GM18508 (cell line): ENCODE measurements around the gene GPRC5C.
"Not testable (repeated sequence)": the region's sequence is repeated elsewhere in the genome, so short reads cannot be mapped to it uniquely, and the experiment has no call there.

Experiments used
- ATAC-seq: cut with Tn5 transposase; IDR thresholded peaks from one replicate; pipeline ENCODE4 v1.9.1; 2021; ENCODE audit warnings: moderate number of reproducible peaks; ENCODE audit not compliant: insufficient read depth, unreplicated experiment

GPRC5C gene

GRCh38 chr17:74404789-74405188 is 27.1 kb upstream of the GPRC5C start:
- no peak for ATAC-seq

GRCh38 chr17:74405311-74405710 is 26.6 kb upstream of the GPRC5C start:
- not testable (repeated sequence) for ATAC-seq

- no peak for ATAC-seq
These were observed 24.5 kb upstream of the GPRC5C start for GRCh38 chr17:74407384-74407783.

- ATAC-seq: no peak
These were observed 23.6 kb upstream of the GPRC5C start for GRCh38 chr17:74408262-74408661.

- no peak for ATAC-seq
These were observed 23.1 kb upstream of the GPRC5C start for GRCh38 chr17:74408815-74409214.

- ATAC-seq: no peak
These were observed 21.9 kb upstream of the GPRC5C start for GRCh38 chr17:74410001-74410443.

- ATAC-seq: no peak
These were observed 19.3 kb upstream of the GPRC5C start for GRCh38 chr17:74412581-74412980.

- ATAC-seq: no peak
These were observed 18.4 kb upstream of the GPRC5C start for GRCh38 chr17:74413491-74413890.

- ATAC-seq: no peak
These were observed 17.4 kb upstream of the GPRC5C start for GRCh38 chr17:74414510-74414909.

- ATAC-seq: no peak
These were observed 16.1 kb upstream of the GPRC5C start for GRCh38 chr17:74415608-74416396.

- ATAC-seq: no peak
These were observed 14.5 kb upstream of the GPRC5C start for GRCh38 chr17:74417178-74418045.

- no peak for ATAC-seq
These were observed 11.9 kb upstream of the GPRC5C start for GRCh38 chr17:74419928-74420411.

- ATAC-seq: no peak
These were observed 7.8 kb upstream of the GPRC5C start for GRCh38 chr17:74424117-74424516.

GRCh38 chr17:74424657-74425056 is 7.2 kb upstream of the GPRC5C start:
- ATAC-seq: no peak

GRCh38 chr17:74426551-74427047 is 5.3 kb upstream of the GPRC5C start:
- no peak for ATAC-seq

- ATAC-seq: no peak
These were observed 4.7 kb upstream of the GPRC5C start for GRCh38 chr17:74427048-74427762.

GRCh38 chr17:74427763-74428153 is 4.1 kb upstream of the GPRC5C start:
- no peak for ATAC-seq

- ATAC-seq: no peak
These were observed 2.1 kb upstream of the GPRC5C start for GRCh38 chr17:74429604-74430384.

GRCh38 chr17:74430385-74430705 is 1.5 kb upstream of the GPRC5C start:
- ATAC-seq: no peak
